ENCODE measurements around the gene VRK1. TPM values are rescaled to one million over a fixed set of nuclear protein-coding genes. Genes with fewer than 3 reads are reported as not detected.

The VRK1 gene
- total RNA-seq, 1 donor from 2014 or later: 126 TPM

- no peak for TF ChIP-seq EZH2 (IDR thresholded peaks at IDR 0.05)
- no peak for TF ChIP-seq EZH2phosphoT487 (IDR thresholded peaks at IDR 0.05)
- no peak for TF ChIP-seq CTCF (IDR thresholded peaks at IDR 0.05)
- Histone ChIP-seq H3K79me2 (ENCODE audit: low read depth) (no peaks in the 10 kb centered on the region), H3K4me3 (peak overlapping the region; percentile 20), H3K4me2 (peak overlapping the region; percentile 68), H3K36me3 (no peaks in the 10 kb centered on the region), H3F3A (ENCODE audit: low read depth) (peaks cover 26% of the 10 kb centered on the region), H3K4me1 (peaks cover 37% of the 10 kb centered on the region), H3K9ac (no peak overlapping the region), H4K20me1 (ENCODE audit: low read depth) (no peaks in the 10 kb centered on the region), H3K27me3 (no peaks in the 10 kb centered on the region), H3K9me3 (ENCODE audit: low read depth) (no peaks in the 10 kb centered on the region), H2AFZ (replicated peaks) (no peak overlapping the region), H3K27ac (peak overlapping the region; percentile 52)
- H3K36me3 Mint-ChIP-seq: peaks cover 12% of the 10 kb centered on the region
- no peak for DNase-seq (ENCODE audit: low spot score)
- H3K9me3 Mint-ChIP-seq: peaks cover 3% of the 10 kb centered on the region
- H3K27me3 Mint-ChIP-seq (ENCODE audit: insufficient read depth, low read depth): no peaks in the 10 kb centered on the region
- H3K27ac Mint-ChIP-seq: peak overlapping the region; percentile 93
- H3K4me1 Mint-ChIP-seq: peaks cover 48% of the 10 kb centered on the region
- peak overlapping the region; percentile 47 for H3K4me3 Mint-ChIP-seq
These were observed 91.9 kb downstream of the VRK1 start for GRCh38 chr14:96889091-96889490.

GRCh38 chr14:96893966-96894622, 96.9 kb downstream of the VRK1 start:
- H3K27ac ChIP-seq: no peak overlapping the region
- Mint-ChIP-seq H3K9me3 (no peaks in the 10 kb centered on the region), H3K4me3 (no peak overlapping the region), H3K36me3 (peaks cover 12% of the 10 kb centered on the region), H3K27ac (peak overlapping the region; percentile 43), H3K4me1 (peaks cover 23% of the 10 kb centered on the region), H3K27me3 (ENCODE audit: insufficient read depth, low read depth) (no peaks in the 10 kb centered on the region)
- no peak overlapping the region for H2AFZ ChIP-seq (replicated peaks)
- H3K79me2 ChIP-seq (ENCODE audit: low read depth): no peaks in the 10 kb centered on the region
- H3K4me2 ChIP-seq: no peak overlapping the region
- no peaks in the 10 kb centered on the region for H3K9me3 ChIP-seq (ENCODE audit: low read depth)
- peaks cover 12% of the 10 kb centered on the region for H3K4me1 ChIP-seq
- no peak overlapping the region for H3K4me3 ChIP-seq
- DNase-seq (ENCODE audit: low spot score): no peak
- no peaks in the 10 kb centered on the region for H3K27me3 ChIP-seq
- no peaks in the 10 kb centered on the region for H3K36me3 ChIP-seq
- H3K9ac ChIP-seq: no peak overlapping the region
- H3F3A ChIP-seq (ENCODE audit: low read depth): peaks cover 9% of the 10 kb centered on the region
- TF ChIP-seq EZH2 (IDR thresholded peaks at IDR 0.05): no peak
- TF ChIP-seq CTCF (IDR thresholded peaks at IDR 0.05): no peak
- TF ChIP-seq EZH2phosphoT487 (IDR thresholded peaks at IDR 0.05): no peak
- H4K20me1 ChIP-seq (ENCODE audit: low read depth): no peaks in the 10 kb centered on the region

- Histone ChIP-seq H3K79me2 (ENCODE audit: low read depth) (no peaks in the 10 kb centered on the region), H2AFZ (replicated peaks) (no peak overlapping the region), H3K4me1 (peaks cover 6% of the 10 kb centered on the region), H3K36me3 (no peaks in the 10 kb centered on the region), H3K9ac (no peak overlapping the region), H4K20me1 (ENCODE audit: low read depth) (no peaks in the 10 kb centered on the region), H3K27ac (no peak overlapping the region), H3K4me2 (no peak overlapping the region), H3K27me3 (no peaks in the 10 kb centered on the region), H3F3A (ENCODE audit: low read depth) (peaks cover 3% of the 10 kb centered on the region), H3K4me3 (no peak overlapping the region), H3K9me3 (ENCODE audit: low read depth) (no peaks in the 10 kb centered on the region)
- Mint-ChIP-seq H3K36me3 (peaks cover 15% of the 10 kb centered on the region), H3K27me3 (ENCODE audit: insufficient read depth, low read depth) (no peaks in the 10 kb centered on the region), H3K4me3 (no peak overlapping the region), H3K4me1 (peaks cover 15% of the 10 kb centered on the region), H3K27ac (no peak overlapping the region), H3K9me3 (no peaks in the 10 kb centered on the region)
- TF ChIP-seq EZH2phosphoT487 (IDR thresholded peaks at IDR 0.05): no peak
- TF ChIP-seq EZH2 (IDR thresholded peaks at IDR 0.05): no peak
- DNase-seq (ENCODE audit: low spot score): no peak
These were observed 97.8 kb downstream of the VRK1 start for GRCh38 chr14:96894966-96895365.

GRCh38 chr14:96895658-96896271, 98.6 kb downstream of the VRK1 start:
- H3K9me3 ChIP-seq (ENCODE audit: low read depth): no peaks in the 10 kb centered on the region
- no peaks in the 10 kb centered on the region for H3K9me3 Mint-ChIP-seq
- peaks cover 6% of the 10 kb centered on the region for H3K4me1 ChIP-seq
- no peak overlapping the region for H2AFZ ChIP-seq (replicated peaks)
- no peak overlapping the region for H3K4me3 Mint-ChIP-seq
- peaks cover 12% of the 10 kb centered on the region for H3K36me3 Mint-ChIP-seq
- TF ChIP-seq CTCF (IDR thresholded peaks at IDR 0.05) (no peak), EZH2phosphoT487 (IDR thresholded peaks at IDR 0.05) (no peak), EZH2 (IDR thresholded peaks at IDR 0.05) (no peak)
- H3K4me2 ChIP-seq: no peak overlapping the region
- no peaks in the 10 kb centered on the region for H3K36me3 ChIP-seq
- no peak for DNase-seq (ENCODE audit: low spot score)
- H3K27ac Mint-ChIP-seq: no peak overlapping the region
- H4K20me1 ChIP-seq (ENCODE audit: low read depth): no peaks in the 10 kb centered on the region
- no peak overlapping the region for H3K9ac ChIP-seq
- H3K4me3 ChIP-seq: no peak overlapping the region
- H3K27ac ChIP-seq: no peak overlapping the region
- H3F3A ChIP-seq (ENCODE audit: low read depth): peaks cover 3% of the 10 kb centered on the region
- no peaks in the 10 kb centered on the region for H3K27me3 ChIP-seq
- H3K4me1 Mint-ChIP-seq: peaks cover 10% of the 10 kb centered on the region
- no peaks in the 10 kb centered on the region for H3K27me3 Mint-ChIP-seq (ENCODE audit: insufficient read depth, low read depth)
- no peaks in the 10 kb centered on the region for H3K79me2 ChIP-seq (ENCODE audit: low read depth)

Data from neural progenitor cell (in vitro differentiated cells).